ENCODE measurements around the gene TLX2. TPM values are rescaled to one million over a fixed set of nuclear protein-coding genes. Genes with fewer than 3 reads are reported as not detected.

Gene TLX2
- total and polyA plus RNA-seq, 2 of the 13 experiments (the other 11 are each of a cell fraction or from before 2014, with no cell fraction given), result 0.05 to 0.20 TPM

DNA sequence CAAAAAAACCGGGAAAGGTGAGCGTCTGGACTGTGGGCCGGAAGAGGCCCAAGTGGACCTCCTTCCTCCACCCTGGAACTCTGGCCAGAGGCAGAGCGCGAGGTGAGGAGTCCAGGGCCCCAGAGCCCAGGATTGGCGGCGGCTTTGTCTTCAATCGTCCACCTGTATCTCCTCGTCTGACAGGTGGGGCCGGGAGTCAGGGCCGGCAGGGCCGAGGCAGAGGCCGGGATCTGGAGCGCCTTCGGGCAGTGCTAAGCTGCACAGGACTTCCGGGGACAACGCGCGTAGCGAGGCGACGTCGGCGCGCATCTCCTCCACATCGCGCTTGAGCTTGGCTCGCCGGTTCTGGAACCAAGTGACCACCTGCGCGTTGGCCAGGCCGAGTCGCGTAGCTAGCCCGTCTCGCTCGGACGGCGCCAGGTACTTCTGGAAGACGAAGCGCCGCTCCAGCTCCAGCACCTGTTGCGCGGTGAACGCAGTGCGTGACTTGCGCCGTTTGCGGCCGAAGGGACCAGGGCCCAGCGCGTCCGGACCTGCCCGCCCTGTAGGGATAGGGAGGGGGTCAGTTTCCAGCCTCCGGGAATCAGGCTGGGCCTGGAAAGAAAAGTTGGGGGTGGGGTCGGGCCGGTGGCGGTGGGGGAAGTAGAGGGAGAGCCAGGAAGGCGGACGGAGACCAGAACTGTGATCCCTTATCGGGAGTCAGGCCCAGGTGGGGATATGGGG lies 16.3 kb upstream of the TLX2 start (continued):
- TF ChIP-seq, protein P1, sequence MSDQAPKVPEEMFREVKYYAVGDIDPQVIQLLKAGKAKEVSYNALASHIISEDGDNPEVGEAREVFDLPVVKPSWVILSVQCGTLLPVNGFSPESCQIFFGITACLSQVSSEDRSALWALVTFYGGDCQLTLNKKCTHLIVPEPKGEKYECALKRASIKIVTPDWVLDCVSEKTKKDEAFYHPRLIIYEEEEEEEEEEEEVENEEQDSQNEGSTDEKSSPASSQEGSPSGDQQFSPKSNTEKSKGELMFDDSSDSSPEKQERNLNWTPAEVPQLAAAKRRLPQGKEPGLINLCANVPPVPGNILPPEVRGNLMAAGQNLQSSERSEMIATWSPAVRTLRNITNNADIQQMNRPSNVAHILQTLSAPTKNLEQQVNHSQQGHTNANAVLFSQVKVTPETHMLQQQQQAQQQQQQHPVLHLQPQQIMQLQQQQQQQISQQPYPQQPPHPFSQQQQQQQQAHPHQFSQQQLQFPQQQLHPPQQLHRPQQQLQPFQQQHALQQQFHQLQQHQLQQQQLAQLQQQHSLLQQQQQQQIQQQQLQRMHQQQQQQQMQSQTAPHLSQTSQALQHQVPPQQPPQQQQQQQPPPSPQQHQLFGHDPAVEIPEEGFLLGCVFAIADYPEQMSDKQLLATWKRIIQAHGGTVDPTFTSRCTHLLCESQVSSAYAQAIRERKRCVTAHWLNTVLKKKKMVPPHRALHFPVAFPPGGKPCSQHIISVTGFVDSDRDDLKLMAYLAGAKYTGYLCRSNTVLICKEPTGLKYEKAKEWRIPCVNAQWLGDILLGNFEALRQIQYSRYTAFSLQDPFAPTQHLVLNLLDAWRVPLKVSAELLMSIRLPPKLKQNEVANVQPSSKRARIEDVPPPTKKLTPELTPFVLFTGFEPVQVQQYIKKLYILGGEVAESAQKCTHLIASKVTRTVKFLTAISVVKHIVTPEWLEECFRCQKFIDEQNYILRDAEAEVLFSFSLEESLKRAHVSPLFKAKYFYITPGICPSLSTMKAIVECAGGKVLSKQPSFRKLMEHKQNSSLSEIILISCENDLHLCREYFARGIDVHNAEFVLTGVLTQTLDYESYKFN (CRISPR knock-in tag; conservative IDR thresholded peaks at IDR 0.05), result no peak
- TF ChIP-seq ZFP90 (CRISPR knock-in tag; IDR thresholded peaks at IDR 0.05; ENCODE audit: borderline replicate concordance), result 0 out of 2 replicates have a peak, but pooled peaks have one; percentile 31
- TF ChIP-seq, protein P2, sequence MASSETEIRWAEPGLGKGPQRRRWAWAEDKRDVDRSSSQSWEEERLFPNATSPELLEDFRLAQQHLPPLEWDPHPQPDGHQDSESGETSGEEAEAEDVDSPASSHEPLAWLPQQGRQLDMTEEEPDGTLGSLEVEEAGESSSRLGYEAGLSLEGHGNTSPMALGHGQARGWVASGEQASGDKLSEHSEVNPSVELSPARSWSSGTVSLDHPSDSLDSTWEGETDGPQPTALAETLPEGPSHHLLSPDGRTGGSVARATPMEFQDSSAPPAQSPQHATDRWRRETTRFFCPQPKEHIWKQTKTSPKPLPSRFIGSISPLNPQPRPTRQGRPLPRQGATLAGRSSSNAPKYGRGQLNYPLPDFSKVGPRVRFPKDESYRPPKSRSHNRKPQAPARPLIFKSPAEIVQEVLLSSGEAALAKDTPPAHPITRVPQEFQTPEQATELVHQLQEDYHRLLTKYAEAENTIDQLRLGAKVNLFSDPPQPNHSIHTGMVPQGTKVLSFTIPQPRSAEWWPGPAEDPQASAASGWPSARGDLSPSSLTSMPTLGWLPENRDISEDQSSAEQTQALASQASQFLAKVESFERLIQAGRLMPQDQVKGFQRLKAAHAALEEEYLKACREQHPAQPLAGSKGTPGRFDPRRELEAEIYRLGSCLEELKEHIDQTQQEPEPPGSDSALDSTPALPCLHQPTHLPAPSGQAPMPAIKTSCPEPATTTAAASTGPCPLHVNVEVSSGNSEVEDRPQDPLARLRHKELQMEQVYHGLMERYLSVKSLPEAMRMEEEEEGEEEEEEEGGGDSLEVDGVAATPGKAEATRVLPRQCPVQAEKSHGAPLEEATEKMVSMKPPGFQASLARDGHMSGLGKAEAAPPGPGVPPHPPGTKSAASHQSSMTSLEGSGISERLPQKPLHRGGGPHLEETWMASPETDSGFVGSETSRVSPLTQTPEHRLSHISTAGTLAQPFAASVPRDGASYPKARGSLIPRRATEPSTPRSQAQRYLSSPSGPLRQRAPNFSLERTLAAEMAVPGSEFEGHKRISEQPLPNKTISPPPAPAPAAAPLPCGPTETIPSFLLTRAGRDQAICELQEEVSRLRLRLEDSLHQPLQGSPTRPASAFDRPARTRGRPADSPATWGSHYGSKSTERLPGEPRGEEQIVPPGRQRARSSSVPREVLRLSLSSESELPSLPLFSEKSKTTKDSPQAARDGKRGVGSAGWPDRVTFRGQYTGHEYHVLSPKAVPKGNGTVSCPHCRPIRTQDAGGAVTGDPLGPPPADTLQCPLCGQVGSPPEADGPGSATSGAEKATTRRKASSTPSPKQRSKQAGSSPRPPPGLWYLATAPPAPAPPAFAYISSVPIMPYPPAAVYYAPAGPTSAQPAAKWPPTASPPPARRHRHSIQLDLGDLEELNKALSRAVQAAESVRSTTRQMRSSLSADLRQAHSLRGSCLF (CRISPR knock-in tag; IDR thresholded peaks at IDR 0.05; ENCODE audit: borderline replicate concordance), result no peak
- no peak for TF ChIP-seq TMF1 (CRISPR knock-in tag; IDR thresholded peaks at IDR 0.05; ENCODE audit: low read depth)
- peak; percentile 67 for TF ChIP-seq HOXA3 (CRISPR knock-in tag; IDR thresholded peaks at IDR 0.05)
- no peak for TF ChIP-seq DR1 (CRISPR knock-in tag; IDR thresholded peaks at IDR 0.05)
- TF ChIP-seq ZNF20 (CRISPR knock-in tag; IDR thresholded peaks at IDR 0.05), result no peak
- TF ChIP-seq, protein P3, sequence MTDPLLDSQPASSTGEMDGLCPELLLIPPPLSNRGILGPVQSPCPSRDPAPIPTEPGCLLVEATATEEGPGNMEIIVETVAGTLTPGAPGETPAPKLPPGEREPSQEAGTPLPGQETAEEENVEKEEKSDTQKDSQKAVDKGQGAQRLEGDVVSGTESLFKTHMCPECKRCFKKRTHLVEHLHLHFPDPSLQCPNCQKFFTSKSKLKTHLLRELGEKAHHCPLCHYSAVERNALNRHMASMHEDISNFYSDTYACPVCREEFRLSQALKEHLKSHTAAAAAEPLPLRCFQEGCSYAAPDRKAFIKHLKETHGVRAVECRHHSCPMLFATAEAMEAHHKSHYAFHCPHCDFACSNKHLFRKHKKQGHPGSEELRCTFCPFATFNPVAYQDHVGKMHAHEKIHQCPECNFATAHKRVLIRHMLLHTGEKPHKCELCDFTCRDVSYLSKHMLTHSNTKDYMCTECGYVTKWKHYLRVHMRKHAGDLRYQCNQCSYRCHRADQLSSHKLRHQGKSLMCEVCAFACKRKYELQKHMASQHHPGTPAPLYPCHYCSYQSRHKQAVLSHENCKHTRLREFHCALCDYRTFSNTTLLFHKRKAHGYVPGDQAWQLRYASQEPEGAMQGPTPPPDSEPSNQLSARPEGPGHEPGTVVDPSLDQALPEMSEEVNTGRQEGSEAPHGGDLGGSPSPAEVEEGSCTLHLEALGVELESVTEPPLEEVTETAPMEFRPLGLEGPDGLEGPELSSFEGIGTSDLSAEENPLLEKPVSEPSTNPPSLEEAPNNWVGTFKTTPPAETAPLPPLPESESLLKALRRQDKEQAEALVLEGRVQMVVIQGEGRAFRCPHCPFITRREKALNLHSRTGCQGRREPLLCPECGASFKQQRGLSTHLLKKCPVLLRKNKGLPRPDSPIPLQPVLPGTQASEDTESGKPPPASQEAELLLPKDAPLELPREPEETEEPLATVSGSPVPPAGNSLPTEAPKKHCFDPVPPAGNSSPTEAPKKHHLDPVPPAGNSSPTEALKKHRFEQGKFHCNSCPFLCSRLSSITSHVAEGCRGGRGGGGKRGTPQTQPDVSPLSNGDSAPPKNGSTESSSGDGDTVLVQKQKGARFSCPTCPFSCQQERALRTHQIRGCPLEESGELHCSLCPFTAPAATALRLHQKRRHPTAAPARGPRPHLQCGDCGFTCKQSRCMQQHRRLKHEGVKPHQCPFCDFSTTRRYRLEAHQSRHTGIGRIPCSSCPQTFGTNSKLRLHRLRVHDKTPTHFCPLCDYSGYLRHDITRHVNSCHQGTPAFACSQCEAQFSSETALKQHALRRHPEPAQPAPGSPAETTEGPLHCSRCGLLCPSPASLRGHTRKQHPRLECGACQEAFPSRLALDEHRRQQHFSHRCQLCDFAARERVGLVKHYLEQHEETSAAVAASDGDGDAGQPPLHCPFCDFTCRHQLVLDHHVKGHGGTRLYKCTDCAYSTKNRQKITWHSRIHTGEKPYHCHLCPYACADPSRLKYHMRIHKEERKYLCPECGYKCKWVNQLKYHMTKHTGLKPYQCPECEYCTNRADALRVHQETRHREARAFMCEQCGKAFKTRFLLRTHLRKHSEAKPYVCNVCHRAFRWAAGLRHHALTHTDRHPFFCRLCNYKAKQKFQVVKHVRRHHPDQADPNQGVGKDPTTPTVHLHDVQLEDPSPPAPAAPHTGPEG (CRISPR knock-in tag; IDR thresholded peaks at IDR 0.05), result no peak
- TF ChIP-seq ZNF737 (CRISPR knock-in tag; IDR thresholded peaks at IDR 0.05; ENCODE audit: borderline replicate concordance), result no peak
- no peak for TF ChIP-seq RARA (CRISPR knock-in tag; IDR thresholded peaks at IDR 0.05)
- no peak for TF ChIP-seq ARNTL (CRISPR knock-in tag; IDR thresholded peaks at IDR 0.05)
- TF ChIP-seq ZNF3 (CRISPR knock-in tag; IDR thresholded peaks at IDR 0.05), result no peak
- no peak for TF ChIP-seq ZNF232 (CRISPR knock-in tag; IDR thresholded peaks at IDR 0.05; ENCODE audit: borderline replicate concordance)
- peak; percentile 85 for TF ChIP-seq ZNF563 (CRISPR knock-in tag; IDR thresholded peaks at IDR 0.05)
- peak; percentile 64; the same call in 1 of the 2 replicates for TF ChIP-seq ZBTB7A (CRISPR knock-in tag; IDR thresholded peaks at IDR 0.05)

Data from HepG2 (cell line).